ENCODE data around the gene APLP1.
A peak's percentile ranks its signal among the peaks of the same experiment; 100 is the strongest.
"Not testable (repeated sequence)": the region's sequence is repeated elsewhere in the genome, so short reads cannot be mapped to it uniquely, and the experiment has no call there.

Gene APLP1

GRCh38 chr19:35885904-35886303 is 17.5 kb downstream of the APLP1 start:
- no peak for DNase-seq

GRCh38 chr19:35887197-35887596 is 18.8 kb downstream of the APLP1 start:
- no peak for DNase-seq

- DNase-seq: no peak
These were observed 20.0 kb downstream of the APLP1 start for GRCh38 chr19:35888398-35888797.

GRCh38 chr19:35889370-35890112 is 21.2 kb downstream of the APLP1 start:
- no peak for DNase-seq

GRCh38 chr19:35890113-35890650 is 21.8 kb downstream of the APLP1 start:
- DNase-seq: no peak

- not testable (repeated sequence) for DNase-seq
These were observed 23.4 kb downstream of the APLP1 start for GRCh38 chr19:35891819-35892218.

GRCh38 chr19:35894342-35894741 is 26.0 kb downstream of the APLP1 start:
- no peak for DNase-seq

GRCh38 chr19:35895911-35896642 is 27.7 kb downstream of the APLP1 start:
- no peak for DNase-seq

- no peak for DNase-seq
These were observed 28.3 kb downstream of the APLP1 start for GRCh38 chr19:35896643-35897040.

- no peak for DNase-seq
These were observed 29.5 kb downstream of the APLP1 start for GRCh38 chr19:35897706-35898451.

GRCh38 chr19:35898499-35898809 is 30.1 kb downstream of the APLP1 start:
- DNase-seq: no peak

- peak; percentile 75 for DNase-seq
These were observed 31.3 kb downstream of the APLP1 start for GRCh38 chr19:35899547-35900214.

- DNase-seq: no peak
These were observed 32.8 kb downstream of the APLP1 start for GRCh38 chr19:35901055-35901644.

GRCh38 chr19:35901854-35902661 is 33.7 kb downstream of the APLP1 start, which contains the start of gene HCST:
TSS of gene HCST (plus strand) at chr19:35902529. CDS start at chr19:35902594, 65 bp downstream.
- no peak for DNase-seq

GRCh38 chr19:35902870-35903475 is 34.6 kb downstream of the APLP1 start:
- no peak for DNase-seq

- peak; percentile 90 for DNase-seq
These were observed 35.3 kb downstream of the APLP1 start for GRCh38 chr19:35903550-35904179.

- DNase-seq: no peak
These were observed 36.1 kb downstream of the APLP1 start for GRCh38 chr19:35904311-35905068.

GRCh38 chr19:35905178-35905727 is 36.9 kb downstream of the APLP1 start:
- no peak for DNase-seq

- DNase-seq: no peak
These were observed 39.0 kb downstream of the APLP1 start for GRCh38 chr19:35907377-35907745.
